Muscle of arm (tissue), 12 donors: Measurements from ENCODE around the gene F13A1. TPM values are rescaled to one million over a fixed set of nuclear protein-coding genes. Genes with fewer than 3 reads are reported as not detected.
"Not testable (repeated sequence)": the region's sequence is repeated elsewhere in the genome, so short reads cannot be mapped to it uniquely, and the experiment has no call there.

Experiments
- DNase-seq: peaks from one replicate; pipeline ENCODE4 v3.0.0-alpha.2; 2013
- polyA plus RNA-seq, 12 donors: library from polyadenylated mRNA; unstranded; fragments of 120-200 nt; gene quantifications; one replicate each; pipeline ENCODE4 v1.2.1, GENCODE V29; 2013; ENCODE audit not compliant: insufficient read length in 12 of 12

The F13A1 gene
- polyA plus RNA-seq, 12 donors: 24.6 to 79.6 (median 50.0) TPM; not detected in 1

DNA sequence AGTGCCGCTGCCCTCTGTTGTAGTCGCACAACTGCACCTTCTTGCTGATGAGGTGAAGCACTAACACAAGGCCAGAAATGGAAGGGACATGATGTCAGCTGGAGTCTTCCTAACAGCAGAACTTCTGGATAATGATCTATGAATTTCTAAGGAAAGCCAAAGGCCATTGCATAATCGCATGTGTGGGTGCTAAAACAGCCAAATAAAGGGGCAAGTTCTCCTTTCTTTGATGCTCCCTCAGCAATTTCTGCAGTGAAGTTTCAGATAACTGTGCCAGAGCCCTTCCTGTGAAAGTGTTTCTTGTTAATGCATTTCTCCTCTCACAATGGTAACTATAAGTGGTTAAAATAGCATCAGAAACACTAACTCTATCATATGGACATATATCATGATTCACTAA is 8.0 kb upstream of the F13A1 start:
- no peak for DNase-seq

DNA sequence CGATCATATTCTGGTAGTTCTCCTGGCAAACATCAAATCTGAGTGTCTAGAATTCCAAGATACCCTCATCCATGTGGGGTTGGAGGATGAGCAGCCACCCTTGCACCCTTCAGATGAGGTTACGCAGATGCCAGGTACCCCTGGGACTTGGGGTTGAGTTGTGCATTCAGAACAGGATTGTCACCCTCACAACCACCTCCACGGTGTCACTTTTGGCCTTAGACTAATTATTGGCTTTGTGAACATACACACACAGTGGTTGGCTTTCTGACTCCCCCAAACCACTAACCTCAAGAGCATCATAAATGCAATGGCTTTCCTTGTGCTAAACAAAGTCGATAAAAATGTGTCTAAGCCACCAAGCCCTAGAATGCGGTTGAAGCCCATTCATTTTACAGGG is 2.9 kb upstream of the F13A1 start:
- no peak for DNase-seq

DNA sequence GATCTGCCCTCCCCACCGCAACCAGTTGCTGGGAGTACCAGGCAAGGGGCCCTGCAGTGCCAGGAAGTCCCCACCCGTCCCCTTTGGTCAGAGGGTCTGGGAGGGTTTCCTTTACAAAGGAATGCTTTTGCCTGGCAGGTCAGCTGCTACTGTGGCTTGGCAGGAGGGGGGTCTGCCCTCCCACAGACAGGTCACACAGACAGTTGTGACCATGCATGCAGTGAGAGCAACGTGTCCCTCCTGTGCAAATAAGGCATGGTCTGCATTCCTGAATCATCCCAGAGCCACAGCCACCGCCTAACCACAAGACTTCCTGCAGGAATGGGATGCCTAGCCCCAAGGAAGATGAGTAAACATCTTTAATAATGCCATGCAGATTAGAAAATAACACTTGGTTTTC is 439 bp upstream of the F13A1 start:
- no peak for DNase-seq

DNA sequence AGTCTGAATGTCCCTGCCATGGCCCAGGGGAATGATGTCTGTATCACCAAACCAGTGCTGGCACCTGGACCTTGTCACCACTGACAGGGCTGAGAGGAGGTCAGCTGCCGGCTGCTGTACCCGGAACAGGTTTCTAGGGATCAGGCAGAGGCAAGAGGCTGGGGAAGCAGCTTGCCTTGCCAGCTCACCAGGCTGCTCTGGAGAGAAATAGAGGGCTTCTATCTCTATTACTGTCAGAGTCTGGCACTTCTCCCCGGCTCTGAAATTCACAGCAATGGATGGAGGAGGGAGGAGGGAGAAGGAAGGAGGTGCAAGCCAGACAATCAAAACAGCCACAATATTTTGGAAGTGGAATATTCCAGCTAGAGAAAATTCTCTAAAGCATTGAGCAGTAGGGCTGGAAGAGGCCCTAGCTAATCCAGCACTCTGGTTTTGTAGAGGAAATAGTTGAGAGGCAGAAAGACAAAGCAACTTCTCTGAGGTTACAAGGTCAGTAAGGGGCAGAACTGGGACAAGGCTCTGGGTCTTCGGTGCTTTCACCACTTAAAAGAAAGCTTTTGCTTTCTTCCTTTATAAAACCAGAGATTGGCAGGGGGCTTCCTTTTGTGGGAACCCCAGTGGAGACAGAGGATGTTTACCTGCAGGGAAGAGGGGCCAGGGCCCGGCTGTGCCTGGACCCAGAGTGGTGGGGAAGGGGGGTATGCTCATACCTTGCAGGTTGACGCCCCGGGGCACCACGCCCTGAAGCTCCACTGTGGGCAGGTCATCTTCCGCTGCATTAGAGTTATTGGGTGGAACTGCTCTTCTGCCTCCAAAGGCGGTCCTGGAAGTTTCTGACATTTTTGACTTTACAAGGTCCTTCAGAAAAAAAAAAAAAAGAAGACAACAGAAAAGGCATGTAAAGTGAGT is 2.4 kb downstream of the F13A1 start:
- DNase-seq: no peak

DNA sequence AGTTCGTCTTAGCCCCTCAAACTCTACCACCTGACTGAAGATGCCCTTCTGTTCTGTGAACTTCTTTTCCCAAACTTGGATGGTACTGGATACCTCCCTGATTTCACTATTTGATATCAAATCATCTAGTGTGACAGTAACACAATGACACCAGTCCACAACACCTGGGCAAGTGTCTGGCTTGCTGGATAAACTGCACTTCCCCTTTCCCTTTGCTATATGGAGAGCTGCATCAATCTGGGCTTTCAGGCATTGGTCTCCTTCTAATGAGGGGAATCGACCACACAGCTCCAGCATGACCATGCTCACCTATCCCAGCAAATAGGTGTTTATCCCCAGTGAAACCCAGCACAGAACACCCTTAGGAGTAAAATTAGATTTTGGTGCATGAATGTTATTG is 3.1 kb downstream of the F13A1 start:
- no peak for DNase-seq

DNA sequence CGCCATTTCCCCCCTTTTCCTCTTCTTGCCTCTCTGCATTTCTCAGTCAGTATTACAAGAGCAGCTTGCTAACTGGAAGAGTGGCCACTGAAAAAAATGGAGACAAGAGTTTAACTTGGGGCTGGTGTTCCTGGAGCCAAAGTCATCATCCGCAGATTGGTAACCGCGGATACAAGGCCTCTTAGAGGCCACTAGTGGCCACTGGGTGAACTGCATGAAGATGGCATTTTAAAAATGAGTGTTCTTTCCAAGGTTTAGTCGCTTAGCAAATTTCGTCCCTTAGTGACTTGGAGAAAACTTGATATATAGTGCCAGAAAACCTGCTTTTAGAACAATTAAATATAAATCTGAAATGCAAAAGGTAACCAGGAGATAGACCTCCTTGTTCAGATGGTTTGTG is 4.8 kb downstream of the F13A1 start:
- DNase-seq: peak; percentile 58

DNA sequence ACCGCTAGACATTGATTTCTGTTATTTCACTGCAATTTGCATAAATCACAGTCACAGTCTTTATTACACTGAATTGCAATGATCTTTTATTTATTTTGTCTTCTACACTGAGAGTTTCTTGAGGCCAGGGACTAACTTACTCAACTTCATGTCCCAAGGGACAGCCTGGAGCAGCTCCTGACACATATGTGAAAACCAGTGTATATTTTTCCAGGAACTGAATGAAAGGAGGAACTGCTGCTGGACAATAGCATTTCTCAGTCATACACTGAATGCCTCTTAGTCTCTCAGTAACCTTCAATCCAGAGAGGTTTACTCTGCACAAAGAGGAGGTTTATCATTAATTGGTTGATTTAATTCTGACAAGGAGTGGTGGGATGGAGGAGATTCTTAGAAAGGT is 5.9 kb downstream of the F13A1 start:
- no peak for DNase-seq

DNA sequence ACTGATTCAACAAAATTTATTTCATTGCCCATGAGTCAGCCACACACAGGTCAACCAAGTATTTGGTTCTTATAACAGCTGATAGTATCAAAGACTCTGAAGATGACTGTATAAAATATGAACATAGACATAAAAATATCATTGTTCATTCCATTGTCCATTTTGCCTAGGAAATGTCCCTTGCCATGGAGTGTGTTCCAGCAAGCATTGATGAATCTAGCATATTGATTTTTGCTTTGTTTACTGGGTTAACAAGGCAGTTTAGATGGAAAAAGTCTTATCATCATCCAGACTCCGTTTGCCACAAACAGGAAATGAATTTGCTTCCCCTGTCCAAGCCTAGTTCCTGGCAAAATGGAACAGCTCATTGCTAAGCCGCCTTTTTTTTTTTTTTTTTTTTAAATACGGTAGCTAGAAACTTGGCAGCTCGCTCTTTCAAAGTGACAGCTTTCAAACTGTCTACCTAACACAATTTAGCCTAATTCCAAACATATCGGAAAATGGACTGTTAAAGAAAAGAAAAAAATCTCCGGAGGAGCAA is 7.5 kb downstream of the F13A1 start:
- no peak for DNase-seq

DNA sequence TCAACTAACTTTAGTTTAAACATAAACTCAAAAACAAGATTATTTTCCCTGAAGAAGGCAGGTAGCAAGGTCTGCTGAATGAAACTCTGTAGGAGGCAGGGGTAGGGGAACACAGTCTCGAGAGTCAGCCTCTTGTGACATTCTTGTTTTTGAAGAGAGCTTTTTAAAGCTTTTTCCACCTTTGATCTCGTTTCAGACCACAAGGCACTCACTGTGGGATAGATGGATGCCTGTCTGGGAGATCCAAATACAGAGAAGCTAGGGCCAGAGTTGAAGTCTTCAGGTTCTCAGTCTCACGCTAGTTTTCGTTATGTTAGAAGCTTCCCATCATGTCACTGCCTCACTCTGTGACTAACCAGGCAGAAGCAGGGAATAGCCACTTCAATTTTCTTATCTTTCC is 14.9 kb downstream of the F13A1 start:
- DNase-seq: no peak

DNA sequence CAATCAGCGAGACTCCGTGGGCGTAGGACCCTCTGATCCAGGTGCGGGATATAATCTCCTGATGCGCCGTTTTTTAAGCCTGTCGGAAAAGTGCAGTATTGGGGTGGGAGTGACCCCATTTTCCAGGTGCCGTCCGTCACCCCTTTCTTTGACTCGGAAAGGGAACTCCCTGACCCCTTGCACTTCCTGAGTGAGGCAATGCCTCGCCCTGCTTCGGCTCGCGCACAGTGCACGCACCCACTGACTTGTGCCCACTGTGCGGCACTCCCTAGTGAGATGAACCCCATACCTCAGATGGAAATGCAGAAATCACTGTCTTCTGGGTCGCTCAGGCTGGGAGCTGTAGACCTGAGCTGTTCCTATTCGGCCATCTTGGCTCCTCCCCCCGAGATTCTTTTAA is 20.1 kb downstream of the F13A1 start:
- DNase-seq: not testable (repeated sequence)

DNA sequence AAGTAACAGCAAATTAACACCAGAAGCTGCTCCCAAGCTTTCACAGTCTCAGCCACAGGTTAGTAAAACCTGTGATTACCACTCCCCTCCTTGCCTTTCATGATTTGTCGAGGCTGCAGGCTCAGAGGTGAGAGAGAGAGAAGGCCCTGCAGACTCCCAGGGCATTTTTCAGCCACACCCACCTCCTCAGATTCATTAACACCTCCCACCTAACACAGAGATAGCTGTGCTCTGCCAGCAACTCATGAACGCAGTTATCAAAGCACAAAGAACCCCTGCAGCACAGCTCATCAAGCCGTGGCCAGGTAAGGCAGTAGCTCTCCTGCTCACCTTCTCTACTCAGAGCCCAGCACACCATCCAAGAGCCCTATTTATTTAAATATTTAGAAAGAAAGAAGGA is 27.1 kb downstream of the F13A1 start:
- no peak for DNase-seq

DNA sequence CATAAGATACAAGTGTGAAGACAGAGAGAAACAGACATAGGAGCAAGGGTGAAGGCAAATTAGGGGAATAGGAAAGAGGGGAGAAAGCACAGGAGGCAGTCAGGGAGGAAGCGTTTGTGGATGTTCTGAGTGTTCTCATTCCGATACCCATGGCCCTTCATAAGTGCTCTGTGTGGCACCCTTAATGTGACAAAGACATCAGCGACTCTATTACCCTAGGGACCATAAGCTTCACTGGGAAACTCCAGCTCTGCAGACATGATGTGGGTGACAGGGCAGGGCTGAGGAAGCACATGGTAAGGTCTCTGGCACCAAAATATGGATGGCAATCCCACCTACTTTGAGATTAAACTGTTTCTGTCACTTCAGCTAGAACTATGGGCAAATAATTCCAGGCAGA is 33.0 kb downstream of the F13A1 start:
- DNase-seq: no peak

DNA sequence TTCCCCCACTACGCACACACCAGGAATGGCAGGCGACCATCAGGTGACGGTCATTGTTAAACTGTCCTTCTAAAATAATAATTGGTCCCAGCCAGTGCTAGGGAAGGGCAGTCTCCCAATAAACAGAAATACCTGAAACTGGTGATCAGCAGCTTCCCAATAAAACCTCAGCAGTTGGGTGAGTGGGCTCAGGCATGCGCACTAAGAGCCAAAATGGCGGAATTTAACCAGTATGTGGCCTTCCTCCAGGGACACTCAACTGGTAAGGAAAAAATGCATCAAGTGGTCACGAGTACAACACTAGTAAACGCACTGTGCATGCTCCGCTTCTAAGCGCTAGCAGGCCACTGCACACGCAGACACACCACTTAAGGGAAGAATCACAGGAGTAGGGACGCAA is 34.8 kb downstream of the F13A1 start:
- no peak for DNase-seq

DNA sequence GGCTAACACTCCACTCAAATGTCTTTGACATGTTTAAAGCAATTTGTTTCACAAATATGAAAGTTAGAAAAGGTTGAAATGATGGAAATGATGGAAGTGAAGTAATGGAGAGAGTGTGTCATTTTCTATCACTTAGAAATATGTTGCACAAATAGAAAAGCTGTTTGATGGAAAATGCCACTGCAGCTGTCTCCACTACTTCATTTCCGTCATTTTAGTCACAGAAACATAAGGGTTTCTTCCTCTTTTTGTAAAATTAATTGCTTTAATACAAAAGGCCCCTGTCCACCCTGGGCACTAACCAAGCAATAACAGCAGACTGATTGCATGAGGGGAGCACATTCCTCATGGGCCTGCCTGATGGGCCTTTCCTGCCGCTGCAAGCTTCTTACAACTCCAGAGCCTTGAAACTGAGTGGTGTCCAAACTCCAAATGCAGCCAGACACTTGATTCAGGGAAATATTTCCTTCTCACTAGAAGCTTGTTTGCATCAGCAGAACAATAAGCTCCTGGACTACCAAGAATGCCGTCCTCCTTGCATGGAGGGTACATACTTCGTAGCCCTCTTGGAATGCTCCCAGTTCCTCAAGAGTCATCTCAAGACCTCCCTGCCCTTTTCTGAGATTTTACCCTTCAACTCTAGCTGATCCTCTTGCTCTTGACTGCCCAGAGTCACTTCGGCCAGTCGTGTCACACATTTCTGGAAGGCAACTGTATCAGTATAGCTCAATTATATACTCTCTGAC is 36.1 kb downstream of the F13A1 start:
- DNase-seq: peak; percentile 7

DNA sequence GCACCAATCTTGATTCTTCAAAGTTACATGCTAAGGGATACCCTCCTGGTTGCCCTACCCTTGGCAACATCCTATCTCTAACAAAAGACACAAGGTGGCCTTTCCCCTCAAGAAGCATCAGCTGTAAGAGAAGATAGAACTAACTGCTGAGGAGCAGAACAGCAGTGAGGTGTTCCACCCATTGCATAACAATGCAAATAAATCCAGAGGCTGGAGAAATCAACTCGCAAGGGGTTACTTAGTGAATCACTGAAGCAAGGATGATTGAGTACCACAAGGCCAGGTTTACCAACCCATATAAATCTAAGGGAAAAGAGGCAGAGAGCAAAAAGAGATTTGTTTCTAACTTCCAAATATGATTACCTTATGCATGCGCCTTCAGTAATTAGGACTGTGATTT is 36.7 kb downstream of the F13A1 start:
- no peak for DNase-seq

DNA sequence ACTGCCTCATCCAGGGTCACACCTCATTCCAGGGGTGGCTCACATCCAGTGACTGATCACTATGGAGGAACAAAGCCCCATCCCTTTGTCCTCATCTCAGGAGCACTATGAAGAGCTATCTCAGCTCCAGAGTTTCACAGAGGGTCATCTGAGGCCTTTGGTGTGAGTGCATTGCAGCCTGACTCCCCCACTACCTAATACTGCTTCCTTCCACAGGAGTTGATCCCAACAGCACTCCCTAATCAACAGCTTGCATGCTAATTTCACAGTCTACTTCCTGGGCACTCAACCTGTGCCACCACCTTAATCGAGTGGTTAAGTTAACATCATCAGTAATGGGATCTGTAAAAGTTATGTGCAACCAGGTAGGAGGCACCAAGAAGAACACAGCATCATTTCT is 37.7 kb downstream of the F13A1 start:
- no peak for DNase-seq

DNA sequence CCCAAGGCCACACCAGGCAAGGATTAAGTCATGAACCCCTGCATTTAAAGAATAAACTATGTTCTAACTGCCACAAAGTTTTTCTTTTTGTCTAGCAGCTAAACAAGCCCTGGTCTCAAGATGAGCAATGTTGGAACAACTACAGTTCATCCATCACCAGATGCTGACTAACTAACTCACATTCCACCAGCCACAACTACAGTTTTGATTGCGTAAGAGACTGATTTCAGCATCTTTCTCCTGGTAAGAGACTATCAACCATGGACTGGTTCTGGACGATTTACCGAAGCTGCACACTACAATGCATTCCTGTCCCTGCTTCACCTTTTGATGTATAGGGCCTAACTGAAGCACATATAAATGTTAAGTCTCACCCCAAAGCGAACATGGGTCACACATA is 43.0 kb downstream of the F13A1 start:
- no peak for DNase-seq

DNA sequence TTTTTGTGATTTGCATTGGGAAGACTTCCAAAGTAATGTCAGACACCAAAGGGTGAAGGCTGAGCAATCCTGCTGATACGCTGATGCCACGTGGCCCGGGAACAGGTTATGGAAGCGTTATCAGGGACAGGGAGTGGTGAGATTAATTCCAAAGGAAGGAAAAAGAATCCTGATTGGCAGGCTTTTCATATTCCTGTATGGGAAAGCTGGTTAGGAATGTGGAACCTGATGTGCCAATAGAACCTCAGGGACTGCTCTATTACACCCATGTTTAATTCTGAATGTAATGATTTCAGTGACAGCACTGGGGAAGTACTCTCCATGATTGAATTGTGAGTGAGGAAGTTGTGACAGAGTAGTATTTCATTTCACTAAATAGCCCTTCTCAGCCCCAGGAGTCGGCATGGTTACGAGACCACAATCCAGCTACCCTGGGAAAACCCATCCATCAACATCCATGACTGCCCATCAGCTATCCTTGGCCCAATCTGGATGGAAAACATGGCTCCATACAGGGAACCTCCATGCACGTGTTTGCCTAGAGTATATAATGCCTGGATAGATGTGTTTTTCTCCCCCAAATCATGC is 49.4 kb downstream of the F13A1 start:
- no peak for DNase-seq

DNA sequence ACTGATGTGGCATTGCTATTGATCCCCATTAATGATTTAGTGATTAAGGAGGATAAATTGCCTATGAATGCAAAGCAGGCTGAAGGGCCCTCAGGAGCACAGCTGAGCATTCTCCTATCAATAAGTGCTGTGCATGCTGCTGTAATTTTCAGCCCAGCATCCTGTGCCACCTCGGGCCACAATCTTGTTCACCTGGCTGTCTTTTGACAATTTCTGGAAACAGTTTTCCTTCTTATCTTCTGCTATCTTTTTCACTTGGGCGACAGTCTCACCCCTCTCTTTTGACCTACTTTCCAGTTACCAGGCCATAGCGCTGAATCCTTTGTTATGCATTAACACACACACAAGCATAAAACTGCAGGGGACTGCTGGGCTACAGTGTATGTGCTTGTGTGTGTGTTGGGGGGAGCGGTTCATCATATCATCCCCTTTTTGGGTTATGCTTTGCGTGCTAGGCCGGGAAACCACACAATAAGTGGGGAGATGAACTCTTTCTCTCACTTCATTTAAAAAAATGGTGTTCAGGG is 60.2 kb downstream of the F13A1 start:
- DNase-seq: no peak

DNA sequence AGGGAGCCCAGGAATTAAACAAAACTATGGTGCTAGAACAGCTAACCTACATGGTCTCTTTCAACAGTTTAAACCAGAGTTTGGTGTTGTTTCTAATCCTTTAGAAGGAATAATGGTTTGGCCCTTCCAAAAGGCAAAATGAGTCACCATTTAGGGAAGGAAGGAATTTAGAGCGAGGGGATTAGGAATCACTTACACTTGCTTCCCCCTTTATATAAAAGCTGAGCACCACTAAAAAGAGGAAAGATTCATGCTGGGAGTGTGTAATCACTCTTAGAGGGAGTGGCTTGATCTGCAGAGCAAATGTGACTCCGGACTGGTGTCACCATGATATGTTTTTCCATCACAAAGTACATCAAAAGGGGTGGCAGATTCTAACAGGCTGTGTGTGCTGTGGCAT is 63.6 kb downstream of the F13A1 start:
- DNase-seq: no peak

DNA sequence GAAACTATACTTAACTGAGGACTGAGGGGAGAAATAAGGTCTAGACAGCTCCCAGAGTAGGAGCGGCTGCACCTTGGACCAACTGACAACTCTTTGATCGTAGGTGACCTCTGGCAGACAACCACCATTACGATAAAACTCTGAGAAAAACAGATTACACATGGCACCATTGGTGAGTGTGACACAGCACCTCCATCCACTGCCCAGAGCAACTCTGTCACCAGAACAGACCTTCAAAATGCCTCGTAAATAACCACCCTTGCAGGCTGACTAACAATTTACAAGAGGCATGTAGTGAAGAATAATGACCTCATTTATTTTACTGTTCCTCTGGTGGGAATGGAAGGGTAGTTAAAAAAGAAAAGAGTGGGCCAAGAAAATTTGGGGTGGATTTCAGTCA is 64.2 kb downstream of the F13A1 start:
- DNase-seq: no peak

DNA sequence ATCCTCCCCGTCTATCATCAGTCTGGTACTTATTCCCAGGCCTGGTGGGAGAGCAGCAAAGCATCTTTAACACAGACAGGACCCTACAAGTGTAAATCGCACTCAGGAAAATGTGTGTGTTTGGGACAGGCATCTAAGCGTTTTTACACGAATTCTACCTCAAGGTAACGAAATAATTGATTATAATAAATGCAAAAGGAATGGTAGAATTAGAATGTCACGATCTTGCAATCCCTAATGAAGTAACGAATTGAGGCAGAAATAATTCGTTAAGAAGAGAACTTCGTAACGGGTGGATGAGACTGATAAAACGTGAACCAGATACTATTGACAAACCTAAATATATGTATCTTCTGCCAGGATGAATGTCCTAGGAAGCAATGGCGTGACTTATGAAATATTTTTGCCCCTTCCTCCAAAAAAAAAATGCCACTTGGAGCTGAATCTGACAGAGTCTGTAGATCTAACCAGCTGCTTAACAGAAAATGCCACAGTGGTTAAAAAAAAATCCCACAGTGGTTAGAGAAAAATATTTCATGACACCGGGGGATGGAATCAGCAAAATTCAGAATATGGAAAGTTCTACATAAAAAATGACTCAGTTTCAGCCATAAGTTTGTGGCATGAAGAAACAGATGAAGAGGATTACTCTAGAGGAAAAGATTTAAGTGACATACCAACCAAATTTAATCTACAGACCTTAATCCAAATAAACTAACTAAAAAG is 68.7 kb downstream of the F13A1 start:
- no peak for DNase-seq
